Dendritic cell treated with granulocyte-macrophage colony-stimulating factor and Interleukin-4, amounts not matched to agents 40 ng/mL and 50 ng/mL, for 4 days (primary cell): ENCODE measurements around the gene DDRGK1.

Experiments
- H3K27ac Mint-ChIP-seq: one replicate; pipeline ENCODE4 v1.8.0; 2022; ENCODE audit warnings: mild to moderate bottlenecking, mixed read lengths
- H3K27me3 Mint-ChIP-seq: one replicate; pipeline ENCODE4 v1.8.0; 2022; ENCODE audit warnings: mild to moderate bottlenecking, mixed read lengths
- H3K36me3 Mint-ChIP-seq: one replicate; pipeline ENCODE4 v1.8.0; 2022; ENCODE audit warnings: low read depth, mixed read lengths
- H3K4me1 Mint-ChIP-seq: one replicate; pipeline ENCODE4 v1.8.0; 2022; ENCODE audit warnings: low read depth, mixed read lengths
- H3K4me3 Mint-ChIP-seq: one replicate; pipeline ENCODE4 v1.8.0; 2022; ENCODE audit warnings: mild to moderate bottlenecking, moderate library complexity, mixed read lengths
- H3K9me3 Mint-ChIP-seq: one replicate; pipeline ENCODE4 v1.8.0; 2022; ENCODE audit warnings: mixed read lengths
- intact Hi-C: fragments of 100-400 bp; cut with micrococcal nuclease; formaldehyde crosslinking; loops from one replicate; pipeline ENCODE4 v1.15.0; 2022

Gene DDRGK1

DNA sequence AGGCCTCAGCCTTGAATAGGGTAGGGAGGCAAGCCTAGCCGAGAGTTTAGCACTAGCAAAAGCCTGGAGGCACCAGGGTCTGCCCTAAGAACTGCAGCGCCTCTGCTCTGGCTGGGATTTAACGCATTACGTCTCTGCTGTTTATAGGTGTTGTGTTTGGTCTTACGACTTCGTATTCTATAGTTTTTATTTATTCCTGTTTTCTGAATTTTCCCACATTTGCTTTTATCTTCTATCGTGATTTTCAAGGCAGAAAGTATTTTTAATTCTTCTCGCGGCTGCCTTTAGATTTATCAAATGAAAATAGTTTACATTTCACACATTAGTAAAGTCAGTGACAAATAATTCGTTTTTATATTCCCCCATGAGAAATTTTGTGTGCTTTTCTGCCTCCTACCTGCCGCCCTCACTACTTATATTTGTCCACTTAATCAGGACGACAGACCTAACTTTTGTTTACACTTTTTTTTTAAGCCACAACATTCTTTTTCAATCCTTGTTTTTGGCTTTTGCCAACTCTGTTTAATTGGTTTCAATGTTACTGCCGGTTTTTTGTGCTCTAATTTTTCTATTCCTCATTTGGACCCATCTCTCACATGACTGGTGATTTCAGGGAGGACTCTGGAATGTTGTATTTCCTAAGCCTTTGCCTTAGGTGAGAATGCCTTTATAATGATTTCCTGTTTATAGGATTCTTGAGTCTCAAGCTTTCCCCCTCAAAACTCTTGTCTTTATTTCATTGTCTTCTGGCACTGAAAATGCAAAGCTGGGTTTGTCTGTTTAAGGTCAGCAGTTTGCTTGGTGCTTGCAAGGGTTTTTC, 29.8 kb downstream of the DDRGK1 start:
- Mint-ChIP-seq H3K4me3 (peak overlapping the region; percentile 86), H3K4me1 (peaks cover 29% of the 10 kb centered on the region), H3K27ac (no peak overlapping the region), H3K9me3 (no peaks in the 10 kb centered on the region), H3K27me3 (peaks cover 66% of the 10 kb centered on the region), H3K36me3 (no peaks in the 10 kb centered on the region)
- intact Hi-C loops, result no loop called here

DNA sequence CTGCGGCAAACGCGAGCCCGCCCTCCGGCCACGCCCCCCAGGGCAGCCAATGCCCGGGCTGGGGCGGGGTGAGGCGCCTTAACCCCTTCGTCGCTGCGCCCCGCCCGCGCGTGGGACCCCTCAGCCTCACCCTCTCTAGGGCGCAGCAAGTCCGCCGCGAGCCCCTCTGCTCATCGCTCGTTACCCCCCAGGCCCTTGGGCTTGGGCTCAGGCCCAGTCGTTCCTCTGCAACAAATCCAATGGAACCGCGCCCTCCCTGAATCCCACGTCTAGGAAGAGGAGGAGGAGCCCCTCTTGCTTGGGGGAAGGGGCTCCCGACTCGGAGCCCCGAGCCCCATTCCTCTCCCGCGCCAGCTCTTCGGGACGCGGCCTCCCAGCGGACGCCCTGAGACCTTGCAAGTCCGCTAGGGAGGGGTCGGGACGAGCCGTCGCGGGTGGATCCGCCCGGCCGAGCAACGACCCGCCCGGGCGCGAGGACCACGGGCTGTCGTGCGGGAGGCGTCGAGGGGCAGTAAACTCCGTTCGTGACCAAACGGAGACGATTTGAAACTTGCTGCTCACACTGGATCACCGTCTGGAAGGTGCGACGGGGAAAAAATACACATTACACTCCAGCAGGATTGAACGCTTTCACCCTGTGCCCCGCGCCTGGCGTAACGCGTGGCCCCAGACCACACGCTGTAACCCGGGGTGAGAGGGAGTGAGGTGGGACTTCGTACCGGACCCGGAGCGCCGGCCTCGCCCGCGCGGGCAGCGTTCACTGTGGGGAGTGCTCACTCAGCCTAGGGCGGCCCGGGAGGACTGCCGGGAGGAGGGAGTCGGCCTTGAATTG, 30.7 kb downstream of the DDRGK1 start:
- intact Hi-C loops, result no loop called here
- peaks cover 29% of the 10 kb centered on the region for H3K4me1 Mint-ChIP-seq

DNA sequence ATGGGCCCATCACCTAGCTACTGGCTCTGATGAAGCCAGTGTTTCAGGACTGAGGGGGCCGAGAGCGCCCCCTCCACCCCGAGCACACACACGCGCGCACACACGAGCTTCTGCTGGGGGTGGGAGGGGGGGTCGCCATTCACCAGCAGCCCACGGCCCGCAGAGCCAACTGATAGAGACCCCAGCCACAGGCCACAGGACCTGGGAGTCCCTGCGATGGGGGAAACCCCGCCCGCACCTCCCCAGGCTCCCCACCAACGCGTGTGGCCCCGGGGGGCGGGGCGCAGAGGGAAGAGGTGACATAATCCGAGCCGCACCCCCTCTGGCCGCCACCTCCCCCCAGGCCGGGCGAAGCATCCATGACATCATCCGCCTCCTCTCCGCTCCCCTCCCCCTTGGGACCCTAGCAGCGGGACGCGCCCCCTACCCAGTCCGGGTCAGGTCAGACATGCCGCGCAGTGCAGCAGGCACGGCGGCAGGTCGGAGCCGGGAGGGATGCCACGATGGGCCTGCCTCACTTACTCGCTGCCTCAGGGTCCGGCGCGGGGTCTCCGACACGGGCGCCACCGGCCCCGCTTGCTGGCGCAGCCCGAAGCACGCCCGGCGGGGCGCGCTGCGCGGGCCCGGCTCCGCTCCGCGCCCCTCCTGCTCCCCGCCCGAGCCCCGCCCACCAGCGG, 31.4 kb downstream of the DDRGK1 start, which contains the start of gene LZTS3:
TSS of gene LZTS3 (minus strand) at position 617 of the 677 bp plus-strand sequence. CDS start 6,386 bp downstream, outside the sequence.
- intact Hi-C loops, result no loop called here
- peak within 1 kb of the TSS; percentile 56 for H3K27ac Mint-ChIP-seq
- no peaks in the 10 kb centered on the region for H3K36me3 Mint-ChIP-seq
- peak within 1 kb of the TSS; percentile 86 for H3K4me3 Mint-ChIP-seq
- peaks cover 26% of the 10 kb centered on the region for H3K4me1 Mint-ChIP-seq
- H3K9me3 Mint-ChIP-seq, result no peaks in the 10 kb centered on the region
- peaks cover 79% of the 10 kb centered on the region for H3K27me3 Mint-ChIP-seq

More for the DNA sequence above, 30.7 kb downstream of the DDRGK1 start:
- H3K36me3 Mint-ChIP-seq, result no peaks in the 10 kb centered on the region
- peak overlapping the region; percentile 86 for H3K4me3 Mint-ChIP-seq
- no peaks in the 10 kb centered on the region for H3K9me3 Mint-ChIP-seq
- H3K27me3 Mint-ChIP-seq, result peaks cover 73% of the 10 kb centered on the region
- H3K27ac Mint-ChIP-seq, result peak overlapping the region; percentile 56

DNA sequence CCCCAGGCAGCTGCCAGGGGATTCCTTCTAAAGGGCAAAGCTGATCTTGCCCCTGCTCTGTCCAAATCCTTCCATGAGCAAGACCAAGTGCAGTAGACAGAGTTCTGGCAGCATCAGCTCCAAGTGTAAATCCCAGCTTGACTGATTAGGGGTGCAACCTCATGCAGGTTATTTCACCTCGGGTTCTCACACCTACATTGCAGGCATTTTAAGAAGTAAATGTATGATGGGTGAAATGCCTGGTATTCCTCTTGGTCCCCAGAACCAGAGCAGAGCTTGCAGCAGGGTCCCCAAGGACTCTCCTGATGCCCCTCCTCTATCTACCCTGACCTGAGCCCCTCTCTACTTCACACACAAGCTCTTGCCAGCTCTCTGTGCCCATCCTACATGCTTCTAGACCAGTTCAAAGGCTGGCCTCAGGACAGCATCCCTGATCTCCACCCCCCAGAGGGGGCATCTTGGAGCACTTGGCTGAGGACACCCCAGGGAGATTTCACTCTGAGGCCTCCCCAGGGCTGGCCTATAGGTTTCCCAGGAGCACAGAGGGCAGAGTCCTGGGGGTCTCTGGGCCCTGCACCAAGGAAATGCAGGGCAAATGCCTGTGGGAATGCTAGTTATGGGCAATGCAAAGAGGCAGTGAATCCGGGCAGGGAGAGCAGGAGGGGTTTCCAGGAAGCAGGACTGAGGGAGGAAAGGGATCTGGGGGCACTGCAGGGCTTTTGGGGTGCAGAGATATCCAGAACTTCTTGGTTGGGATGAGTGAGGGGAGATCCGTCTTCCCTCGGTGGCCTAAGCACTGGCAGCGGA, 32.2 kb downstream of the DDRGK1 start:
- no peak overlapping the region for H3K27ac Mint-ChIP-seq

DNA sequence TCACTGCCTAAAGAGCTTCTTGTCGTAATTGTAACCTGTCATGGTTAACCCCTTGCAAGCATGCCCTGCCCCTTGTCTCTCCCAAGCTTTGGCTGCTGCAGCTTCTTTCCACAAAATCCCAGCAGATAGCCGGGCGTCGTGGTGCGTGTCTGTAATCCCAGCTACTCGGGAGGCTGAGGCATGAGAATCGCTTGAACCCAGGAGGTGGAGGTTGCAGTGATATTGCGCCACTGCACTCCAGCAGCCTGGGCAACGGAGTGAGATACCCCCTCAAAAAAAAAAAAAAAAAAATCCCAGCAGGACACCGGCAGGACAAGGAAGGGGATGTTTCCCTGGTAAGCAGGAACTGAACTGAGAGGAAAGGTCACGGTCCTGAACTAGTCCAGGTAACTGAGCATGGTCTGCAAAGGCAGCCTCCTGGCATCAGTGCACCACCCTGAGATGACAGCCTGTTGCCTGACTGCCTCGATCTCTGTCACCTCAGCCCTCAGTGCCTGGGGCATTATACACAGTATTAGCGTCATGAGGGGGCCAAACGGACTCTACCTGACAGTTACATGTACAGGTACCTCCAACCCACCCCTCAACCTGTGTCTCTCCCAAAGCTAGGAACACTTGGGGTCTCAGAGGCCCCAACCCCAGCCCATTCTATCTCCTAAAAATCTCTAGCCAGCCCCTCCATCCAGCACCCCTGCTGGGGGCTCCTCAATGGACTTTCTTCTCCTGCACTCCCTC, 32.9 kb downstream of the DDRGK1 start:
- H3K27me3 Mint-ChIP-seq, result peaks cover 87% of the 10 kb centered on the region
- intact Hi-C loops, result no loop called here
- H3K9me3 Mint-ChIP-seq, result no peaks in the 10 kb centered on the region
- no peak overlapping the region for H3K27ac Mint-ChIP-seq
- no peaks in the 10 kb centered on the region for H3K36me3 Mint-ChIP-seq
- peaks cover 22% of the 10 kb centered on the region for H3K4me1 Mint-ChIP-seq
- no peak overlapping the region for H3K4me3 Mint-ChIP-seq

More for the DNA sequence above, 32.2 kb downstream of the DDRGK1 start:
- H3K36me3 Mint-ChIP-seq, result no peaks in the 10 kb centered on the region
- H3K4me3 Mint-ChIP-seq, result peak overlapping the region; percentile 58
- intact Hi-C loops, result no loop called here
- no peaks in the 10 kb centered on the region for H3K9me3 Mint-ChIP-seq
- H3K4me1 Mint-ChIP-seq, result peaks cover 22% of the 10 kb centered on the region
- peaks cover 82% of the 10 kb centered on the region for H3K27me3 Mint-ChIP-seq

DNA sequence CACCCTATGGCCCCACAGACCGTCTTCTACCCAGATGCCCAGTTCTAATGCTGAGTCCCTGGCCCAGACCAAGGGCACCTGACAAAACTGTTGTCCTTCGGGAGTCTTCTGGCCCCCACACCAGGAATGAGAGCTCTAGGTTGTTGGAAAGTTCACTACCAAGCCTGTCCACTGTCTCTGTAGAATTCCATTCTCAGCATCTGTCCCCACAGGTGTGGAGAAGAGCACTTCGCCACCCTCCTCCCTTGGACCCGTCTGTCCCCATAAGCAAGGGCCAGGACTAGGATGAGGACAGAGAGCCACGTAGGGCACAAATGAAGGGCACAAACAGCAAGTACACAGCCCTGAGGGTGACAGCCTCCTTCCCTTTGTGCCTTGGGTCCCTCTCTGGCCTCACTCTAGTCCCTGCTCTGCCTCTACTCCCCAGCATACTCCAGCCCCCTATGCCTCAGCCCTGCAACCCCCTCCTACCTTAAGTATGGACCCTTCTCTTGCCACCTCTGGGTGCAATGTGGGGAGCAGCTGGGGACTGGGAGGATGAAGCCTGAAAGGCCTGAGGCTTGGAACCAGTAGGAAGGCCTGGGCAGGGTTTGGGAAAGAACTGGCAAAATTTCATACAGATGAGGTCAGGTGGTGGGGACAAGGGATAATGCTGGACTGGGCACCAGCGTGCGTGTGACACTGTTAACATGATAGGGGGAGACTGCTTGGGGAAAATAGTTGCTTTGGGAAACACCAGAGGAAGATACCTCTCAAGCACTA, 35.5 kb downstream of the DDRGK1 start:
- Mint-ChIP-seq H3K36me3 (no peaks in the 10 kb centered on the region), H3K4me1 (peaks cover 17% of the 10 kb centered on the region), H3K27ac (no peak overlapping the region), H3K9me3 (no peaks in the 10 kb centered on the region), H3K4me3 (no peak overlapping the region), H3K27me3 (peaks cover 84% of the 10 kb centered on the region)
- intact Hi-C loops, result no loop called here

DNA sequence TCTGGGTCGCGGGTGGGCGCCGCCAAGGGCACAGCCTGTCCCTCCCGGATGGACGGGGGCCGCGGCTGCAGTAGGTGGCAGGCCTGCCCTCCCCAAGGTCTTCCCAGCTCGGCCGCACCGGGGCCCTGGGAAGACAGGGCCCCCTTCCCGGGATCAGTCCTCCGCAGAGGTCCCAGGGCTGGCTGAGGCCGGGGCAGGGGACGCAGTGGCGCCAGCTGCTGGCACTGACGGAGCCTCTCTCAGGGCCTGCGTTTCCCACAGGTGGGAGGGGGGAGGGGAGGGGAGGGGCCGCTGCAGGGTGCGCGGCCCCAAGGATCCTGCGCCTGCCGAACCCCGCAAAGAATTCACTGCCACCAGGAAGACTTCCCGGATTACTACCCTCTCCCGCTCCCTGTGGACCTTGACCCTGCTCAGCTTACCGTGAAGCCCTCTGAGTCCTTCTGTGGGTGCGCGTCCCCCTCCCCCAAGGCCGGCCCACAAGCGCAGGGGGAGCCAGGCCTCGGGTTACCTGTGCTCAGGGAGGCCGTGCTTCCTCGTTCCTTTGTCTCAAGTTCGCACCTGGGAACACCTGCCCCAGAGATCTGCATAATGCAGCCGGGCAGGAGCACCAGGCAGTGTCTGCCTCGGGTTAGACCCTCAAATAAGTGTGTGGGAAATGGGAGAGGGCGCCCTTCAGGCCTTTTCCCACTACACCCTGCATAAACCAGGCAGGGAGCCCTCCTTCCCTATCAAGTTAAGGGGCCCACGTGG, 36.2 kb downstream of the DDRGK1 start:
- intact Hi-C loops, result no loop called here
- H3K4me1 Mint-ChIP-seq, result peaks cover 10% of the 10 kb centered on the region
- peaks cover 82% of the 10 kb centered on the region for H3K27me3 Mint-ChIP-seq
- H3K36me3 Mint-ChIP-seq, result no peaks in the 10 kb centered on the region
- no peak overlapping the region for H3K27ac Mint-ChIP-seq
- no peak overlapping the region for H3K4me3 Mint-ChIP-seq
- H3K9me3 Mint-ChIP-seq, result no peaks in the 10 kb centered on the region

DNA sequence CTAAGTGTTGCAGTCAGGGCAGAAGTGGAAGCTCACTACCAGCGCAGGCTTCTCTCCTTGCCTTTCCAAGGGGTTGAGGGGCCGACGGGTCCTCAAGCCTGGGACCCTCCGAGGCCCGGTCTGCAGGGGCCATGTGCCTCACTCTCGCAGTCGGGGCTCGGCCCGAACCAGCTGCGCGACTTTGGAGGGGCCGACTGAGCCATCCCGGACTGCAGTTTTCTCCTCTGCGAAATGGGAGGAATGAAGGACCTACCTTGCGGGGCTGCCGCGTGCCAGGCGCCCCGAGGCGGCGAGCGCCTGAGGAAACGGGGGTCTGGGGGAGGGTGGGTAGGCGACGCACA, 36.8 kb downstream of the DDRGK1 start:
- intact Hi-C loops, result no loop called here
- H3K36me3 Mint-ChIP-seq, result no peaks in the 10 kb centered on the region
- H3K27me3 Mint-ChIP-seq, result peaks cover 80% of the 10 kb centered on the region
- peaks cover 10% of the 10 kb centered on the region for H3K4me1 Mint-ChIP-seq
- no peak overlapping the region for H3K4me3 Mint-ChIP-seq
- no peaks in the 10 kb centered on the region for H3K9me3 Mint-ChIP-seq
- no peak overlapping the region for H3K27ac Mint-ChIP-seq

DNA sequence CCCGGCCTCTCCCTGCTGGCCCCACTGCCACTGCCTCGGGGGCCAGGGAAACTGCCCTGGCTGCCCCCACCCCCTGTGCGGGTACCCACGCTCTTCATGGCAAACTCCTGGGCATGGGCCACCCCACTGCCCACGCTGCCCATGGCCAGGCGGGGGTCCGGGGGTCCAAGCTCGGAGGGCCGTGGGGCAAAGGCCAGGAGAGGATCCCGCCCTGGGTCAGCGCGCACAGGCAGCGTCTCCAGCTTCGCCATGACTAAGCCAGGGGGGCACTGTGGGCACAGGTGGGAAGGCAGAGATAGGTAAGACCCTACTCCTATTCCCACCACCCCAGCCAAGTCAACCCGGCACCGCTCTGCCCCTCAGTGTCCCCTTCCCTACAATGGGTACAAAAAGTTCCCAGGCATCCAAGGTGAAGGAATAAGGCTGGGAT, 37.6 kb downstream of the DDRGK1 start:
- peaks cover 10% of the 10 kb centered on the region for H3K4me1 Mint-ChIP-seq
- H3K4me3 Mint-ChIP-seq, result no peak overlapping the region
- intact Hi-C loops, result no loop called here
- no peaks in the 10 kb centered on the region for H3K9me3 Mint-ChIP-seq
- peaks cover 72% of the 10 kb centered on the region for H3K27me3 Mint-ChIP-seq
- H3K36me3 Mint-ChIP-seq, result no peaks in the 10 kb centered on the region
- no peak overlapping the region for H3K27ac Mint-ChIP-seq

DNA sequence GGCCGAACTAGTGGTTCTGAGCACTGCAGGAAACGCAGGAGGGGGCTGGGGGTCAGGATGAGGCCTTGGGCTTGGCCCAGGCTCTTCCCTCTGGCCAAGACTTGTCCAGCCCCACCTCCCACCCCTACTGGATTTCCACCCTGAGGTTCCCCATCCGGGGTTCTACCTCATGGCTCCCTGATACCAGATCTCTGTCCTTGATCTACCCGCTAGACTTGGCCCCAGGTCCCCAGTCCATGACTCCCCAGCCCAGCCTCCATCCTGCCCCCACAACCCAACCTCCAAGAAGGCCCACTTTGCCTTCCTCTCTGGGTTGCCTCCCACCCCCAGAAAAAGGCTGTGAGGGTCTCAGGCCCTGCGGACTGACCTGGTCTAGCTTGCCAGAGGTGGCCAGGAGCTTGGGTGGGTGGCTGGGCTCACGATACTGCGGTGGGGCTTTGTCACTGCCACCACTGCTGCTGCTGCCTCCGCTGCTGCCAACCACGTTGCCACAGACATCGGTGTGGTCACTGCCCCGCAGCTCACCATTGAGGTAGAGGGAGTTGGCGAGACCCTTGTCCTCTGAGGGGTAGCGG, 38.1 kb downstream of the DDRGK1 start:
- Mint-ChIP-seq H3K4me3 (no peak overlapping the region), H3K4me1 (peaks cover 10% of the 10 kb centered on the region), H3K27me3 (peaks cover 67% of the 10 kb centered on the region), H3K27ac (no peak overlapping the region), H3K9me3 (no peaks in the 10 kb centered on the region), H3K36me3 (no peaks in the 10 kb centered on the region)
- intact Hi-C loops, result no loop called here

DNA sequence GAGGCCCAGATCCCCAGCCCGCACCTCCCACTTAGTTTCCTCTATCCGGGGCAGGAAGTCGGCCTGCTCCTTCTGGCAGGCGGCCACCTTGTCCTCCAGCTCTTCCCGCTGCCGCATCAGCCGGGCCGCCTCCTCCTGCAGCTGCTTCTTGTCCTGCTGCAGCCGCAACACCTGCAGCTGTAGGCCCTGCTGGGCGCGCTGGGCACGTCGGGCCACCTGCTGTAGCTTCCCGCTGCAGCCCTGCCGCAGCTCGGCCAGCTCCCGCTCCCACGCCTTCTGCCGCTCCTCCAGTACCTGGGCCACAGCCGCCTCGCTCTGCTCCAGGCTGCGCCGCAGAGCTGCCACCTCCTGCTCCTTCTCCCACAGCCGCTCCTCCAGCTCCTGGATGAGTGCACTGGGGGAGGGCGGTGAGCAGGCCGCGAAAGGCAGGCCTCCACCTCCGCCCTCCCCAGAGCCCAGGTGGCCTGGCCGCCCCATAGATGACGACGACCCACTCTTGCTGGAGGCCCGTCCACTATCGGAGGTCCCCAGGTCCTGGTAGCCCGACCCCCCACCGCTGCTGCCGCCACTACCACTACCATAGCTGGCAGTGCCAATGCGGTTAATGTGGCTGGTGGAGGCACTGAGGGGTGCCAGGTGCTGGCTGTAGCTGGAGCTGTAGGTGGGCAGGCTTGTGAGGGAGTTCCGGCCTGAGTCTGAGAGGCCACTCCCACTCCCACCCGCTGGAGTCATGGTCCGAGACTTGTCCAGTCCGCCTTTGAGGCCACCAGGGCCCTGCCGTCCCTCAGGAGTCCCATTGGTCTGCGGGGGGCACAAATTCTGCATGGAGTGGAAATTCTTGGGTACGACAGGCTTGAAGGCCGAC, 38.8 kb downstream of the DDRGK1 start:
- intact Hi-C loops, result no loop called here
- Mint-ChIP-seq H3K27me3 (peaks cover 61% of the 10 kb centered on the region), H3K27ac (no peak overlapping the region), H3K4me1 (peaks cover 10% of the 10 kb centered on the region), H3K9me3 (no peaks in the 10 kb centered on the region), H3K36me3 (no peaks in the 10 kb centered on the region), H3K4me3 (no peak overlapping the region)
